Activated CD4-positive, CD25-positive, alpha-beta regulatory T cell (primary cell): Measurements from ENCODE around the gene PCNX2.
A peak's percentile ranks its signal among the peaks of the same experiment; 100 is the strongest.

Experiments used
- DNase-seq, 4 experiments: peaks; one replicate each; lab custom pipeline; 2025; lab: John Stamatoyannopoulos, UW

The PCNX2 gene, protein sequence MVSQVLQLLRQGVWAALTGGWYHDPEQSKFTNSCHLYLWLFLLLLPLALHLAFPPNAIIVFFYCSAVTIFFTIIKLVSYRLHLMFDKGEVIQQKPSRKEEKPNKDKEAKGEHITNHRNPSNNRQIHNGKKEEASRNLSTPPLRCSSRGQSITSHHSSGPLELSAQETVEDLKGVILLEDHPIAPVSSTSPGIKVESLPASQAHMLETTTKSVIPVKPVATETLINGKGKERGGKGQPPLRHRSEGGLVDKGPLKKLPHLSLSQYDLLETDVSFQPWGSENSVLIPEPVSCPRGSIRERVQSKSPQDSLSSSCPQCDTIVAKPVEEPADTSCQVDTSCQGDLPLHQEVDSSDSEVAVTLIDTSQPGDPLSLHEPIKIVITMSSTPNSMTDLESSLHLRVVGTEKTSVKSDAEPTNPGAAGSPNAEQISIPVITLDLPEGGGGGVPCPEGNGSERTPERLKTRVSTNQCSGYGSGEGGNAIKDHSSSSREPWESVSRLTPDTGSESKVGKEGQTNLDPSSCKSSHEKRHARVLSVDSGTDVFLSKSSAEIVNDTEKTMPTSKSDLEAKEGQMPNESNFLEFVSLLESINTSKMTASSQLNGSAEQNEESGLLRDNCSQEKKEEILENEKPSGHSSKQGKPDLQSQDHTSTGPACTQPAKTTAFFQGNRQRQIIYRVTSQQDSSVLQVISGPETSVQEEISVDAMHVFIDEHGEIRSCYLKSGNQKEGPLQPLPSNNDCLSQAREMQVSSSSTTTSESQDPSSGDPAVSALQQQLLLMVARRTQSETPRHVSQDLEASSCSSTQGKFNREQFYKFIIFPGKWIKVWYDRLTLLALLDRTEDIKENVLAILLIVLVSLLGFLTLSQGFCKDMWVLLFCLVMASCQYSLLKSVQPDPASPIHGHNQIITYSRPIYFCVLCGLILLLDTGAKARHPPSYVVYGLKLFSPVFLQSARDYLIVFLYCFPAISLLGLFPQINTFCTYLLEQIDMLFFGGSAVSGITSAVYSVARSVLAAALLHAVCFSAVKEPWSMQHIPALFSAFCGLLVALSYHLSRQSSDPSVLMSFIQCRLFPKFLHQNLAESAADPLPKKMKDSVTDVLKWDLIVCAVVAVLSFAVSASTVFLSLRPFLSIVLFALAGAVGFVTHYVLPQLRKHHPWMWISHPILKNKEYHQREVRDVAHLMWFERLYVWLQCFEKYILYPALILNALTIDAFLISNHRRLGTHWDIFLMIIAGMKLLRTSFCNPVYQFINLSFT (N-terminal part only)

DNA sequence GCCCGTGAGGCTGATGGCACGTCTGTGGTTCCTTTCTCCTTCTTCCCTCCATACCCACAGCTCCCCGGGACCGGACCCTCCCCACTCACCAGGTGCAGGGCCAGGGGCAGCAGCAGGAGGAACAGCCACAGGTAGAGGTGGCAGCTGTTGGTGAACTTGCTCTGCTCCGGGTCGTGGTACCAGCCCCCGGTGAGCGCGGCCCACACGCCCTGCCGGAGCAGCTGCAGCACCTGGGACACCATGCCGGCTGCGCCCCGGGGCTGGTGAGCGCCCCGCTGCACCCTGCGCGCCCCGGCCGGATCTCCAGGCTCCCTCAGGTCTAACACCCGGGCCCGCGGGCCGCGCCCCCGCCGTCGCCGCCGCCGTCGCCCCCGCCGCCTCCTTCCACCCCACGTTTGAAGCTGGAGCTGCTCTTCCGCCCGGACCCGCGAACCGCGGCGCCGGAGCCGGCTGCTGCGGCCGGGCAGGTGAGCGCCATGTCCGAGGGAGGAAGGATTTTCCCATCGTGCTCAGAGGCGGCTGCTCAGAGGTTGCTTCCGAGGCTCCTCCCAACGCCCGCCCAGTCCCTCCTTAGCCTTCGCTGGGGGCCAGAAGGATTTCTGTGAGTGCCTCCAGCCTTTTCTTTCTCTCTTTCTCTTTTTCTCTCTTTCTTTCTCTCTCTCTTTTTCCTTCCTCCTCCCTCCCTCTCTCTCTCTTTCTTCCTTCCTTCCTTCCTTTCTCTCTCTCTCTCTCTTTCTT lies at the start of gene PCNX2:
TSS of gene PCNX2 (minus strand) at position 489 of the 738 bp plus-strand sequence. CDS start at position 242, 247 bp downstream.
- DNase-seq: peak; percentile 18 to 37 (median 26)

DNA sequence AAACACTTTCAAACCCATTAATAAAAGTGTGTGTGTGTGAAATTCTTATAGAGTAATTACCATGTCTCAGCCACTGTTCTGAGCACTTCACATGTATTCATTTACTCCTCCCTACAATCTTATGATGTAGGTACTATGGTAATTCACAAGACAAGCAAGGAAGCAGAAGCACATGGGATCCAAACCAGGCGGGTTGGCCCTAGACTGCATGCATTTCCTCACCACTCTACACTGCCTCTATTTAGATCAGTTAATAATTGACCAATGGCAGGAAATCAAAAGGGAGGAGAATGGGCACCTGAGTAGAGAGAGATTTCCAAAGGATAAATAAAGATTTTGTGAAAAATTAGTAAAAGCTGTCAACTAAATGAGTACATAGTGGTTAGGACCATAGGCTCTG lies 47.7 kb upstream of the PCNX2 start:
- no peak for DNase-seq

DNA sequence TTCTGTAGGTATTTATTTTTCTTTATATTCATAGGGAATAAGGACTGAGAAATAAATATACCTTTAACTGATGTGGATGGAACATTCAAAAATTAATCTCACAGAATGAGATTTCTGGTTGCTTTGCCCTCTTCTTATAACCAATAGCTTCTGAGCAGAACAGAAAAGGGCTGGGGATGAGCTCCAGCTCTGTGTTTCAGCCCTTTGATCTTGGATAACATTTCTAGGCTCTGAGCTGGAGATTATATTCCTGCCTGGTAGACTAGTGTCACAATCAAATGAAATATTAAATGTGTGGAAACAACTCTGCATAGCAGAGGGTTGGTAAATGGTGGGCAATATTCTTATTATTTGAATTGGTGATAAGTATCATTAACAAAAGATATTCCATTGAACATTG lies 46.6 kb upstream of the PCNX2 start:
- no peak for DNase-seq

DNA sequence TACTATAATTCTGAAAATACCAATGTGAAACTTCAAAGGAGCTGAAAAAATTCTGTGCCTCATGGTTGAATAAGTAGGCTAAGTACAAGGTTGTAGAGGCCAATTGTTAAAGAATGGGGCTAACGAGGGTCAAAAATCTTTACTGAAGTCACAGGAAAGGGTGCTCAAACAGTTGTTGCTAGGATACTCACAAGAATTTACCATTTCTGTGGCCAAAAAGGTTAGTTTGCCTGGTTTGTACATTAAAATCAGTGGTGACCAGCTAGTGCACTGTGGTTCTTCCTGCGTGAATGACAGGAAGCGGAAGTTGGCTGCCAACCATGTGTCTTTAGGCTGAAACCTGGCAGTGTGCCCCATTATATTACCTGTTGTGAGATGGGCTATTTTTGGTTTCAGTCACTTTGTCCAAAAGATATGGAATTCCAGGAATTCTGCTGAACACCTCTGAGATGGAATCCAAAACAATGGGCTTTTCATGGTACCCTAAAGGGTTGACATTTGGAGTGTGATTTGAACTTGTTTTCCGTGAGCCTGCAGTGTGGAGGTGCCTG lies 45.5 kb upstream of the PCNX2 start:
- no peak for DNase-seq

DNA sequence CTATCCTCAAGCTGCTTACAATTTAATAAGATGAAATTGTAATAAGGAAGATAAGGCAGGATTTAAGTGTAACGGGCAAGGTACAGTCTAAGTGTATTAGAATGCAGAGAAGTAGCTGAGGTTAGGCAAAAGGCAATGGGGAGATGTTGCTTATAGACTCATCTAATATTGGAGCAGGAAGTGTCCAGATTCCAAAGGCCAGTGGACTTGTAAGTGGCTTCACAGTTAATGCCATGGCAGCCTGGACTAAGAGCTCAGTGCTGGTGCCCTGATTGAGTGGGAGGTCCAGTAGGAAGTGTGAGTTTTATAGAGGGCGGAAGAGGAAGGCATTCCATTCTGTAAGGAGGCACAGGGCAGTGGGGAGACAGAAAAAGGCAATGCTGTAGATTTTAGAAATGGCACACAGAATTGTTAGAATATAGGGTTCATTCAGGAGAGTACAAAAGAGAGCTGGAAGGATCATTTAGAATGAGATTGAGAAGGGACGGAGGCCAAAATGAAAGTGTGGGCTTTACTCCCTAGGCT lies 44.6 kb upstream of the PCNX2 start:
- DNase-seq: no peak

DNA sequence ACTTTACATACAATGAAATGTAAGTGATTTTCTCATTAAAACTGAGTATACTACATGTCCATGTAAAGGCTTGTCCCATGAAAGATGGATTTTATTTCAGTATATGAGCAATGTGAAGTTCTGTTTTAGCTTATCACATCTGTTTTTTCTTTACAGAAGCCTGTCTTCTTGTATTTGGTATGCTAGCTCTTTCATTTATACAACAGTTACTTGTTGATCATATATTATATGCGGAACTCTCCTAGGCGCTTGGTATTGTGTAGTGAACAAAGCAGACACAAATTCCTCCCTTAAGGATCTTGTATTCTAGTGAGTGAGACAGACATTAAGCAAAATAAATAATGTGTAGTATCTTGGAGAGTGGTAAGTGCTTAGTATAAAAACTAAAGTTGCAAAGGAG lies 42.6 kb upstream of the PCNX2 start:
- DNase-seq: no peak

DNA sequence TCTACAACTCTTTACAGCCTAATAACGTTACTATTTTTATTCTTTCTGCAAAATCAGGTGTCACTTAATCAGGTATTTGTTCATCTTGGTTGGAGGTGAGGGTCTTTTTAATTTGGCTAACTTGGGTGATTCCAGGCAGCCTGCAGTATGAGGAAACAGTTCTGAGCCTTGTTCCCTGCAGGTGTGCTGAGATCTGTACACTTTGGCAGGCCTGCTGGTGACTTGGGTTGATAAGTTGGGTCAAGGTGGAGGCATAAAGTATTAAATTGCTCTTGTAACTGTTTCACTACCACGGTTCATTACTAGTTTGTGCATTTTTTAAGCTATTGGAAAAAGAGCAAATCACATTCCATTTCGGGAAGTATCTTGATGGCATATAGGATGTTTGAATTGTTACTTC lies 42.0 kb upstream of the PCNX2 start:
- DNase-seq: no peak

DNA sequence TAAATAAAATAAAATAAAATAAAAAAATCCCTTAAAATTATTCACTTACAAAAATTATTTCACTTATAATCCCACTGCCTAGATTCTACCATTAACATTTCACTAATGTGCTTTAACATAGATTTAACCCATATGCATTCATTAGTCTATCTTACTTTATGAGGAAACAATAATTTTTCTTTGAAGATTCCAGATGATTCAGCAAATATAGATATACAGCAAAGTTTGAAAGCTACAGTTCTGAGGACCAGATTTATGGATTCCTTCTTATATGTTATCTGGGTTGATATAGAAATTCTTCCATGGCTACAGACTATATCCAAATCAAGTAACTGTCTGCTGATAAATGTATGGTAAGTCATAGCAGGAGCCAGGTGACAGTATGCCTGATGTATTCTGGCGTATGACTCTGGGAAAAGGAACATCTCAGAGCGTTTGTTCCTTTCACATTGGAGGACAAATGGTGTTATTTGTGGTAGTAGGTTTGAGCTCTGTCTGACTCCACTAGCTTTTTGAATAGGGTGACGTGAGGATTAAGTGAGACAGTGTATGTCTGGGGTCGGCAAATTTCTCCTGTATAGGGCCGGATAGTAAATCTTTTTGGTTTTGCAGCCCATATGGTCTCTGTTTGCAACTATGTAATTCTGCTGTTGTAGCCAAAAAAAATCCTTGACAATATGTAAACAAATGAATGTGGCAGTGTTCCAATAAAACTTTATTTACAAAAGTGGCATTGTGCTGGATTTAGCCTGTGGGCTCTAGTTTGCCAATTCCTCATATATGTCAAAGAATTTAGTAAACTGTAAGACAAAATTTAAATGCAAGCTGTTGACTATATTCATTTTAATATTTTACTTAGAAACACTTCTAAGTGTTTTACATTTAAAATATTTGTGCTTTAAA lies 41.3 kb upstream of the PCNX2 start:
- no peak for DNase-seq

DNA sequence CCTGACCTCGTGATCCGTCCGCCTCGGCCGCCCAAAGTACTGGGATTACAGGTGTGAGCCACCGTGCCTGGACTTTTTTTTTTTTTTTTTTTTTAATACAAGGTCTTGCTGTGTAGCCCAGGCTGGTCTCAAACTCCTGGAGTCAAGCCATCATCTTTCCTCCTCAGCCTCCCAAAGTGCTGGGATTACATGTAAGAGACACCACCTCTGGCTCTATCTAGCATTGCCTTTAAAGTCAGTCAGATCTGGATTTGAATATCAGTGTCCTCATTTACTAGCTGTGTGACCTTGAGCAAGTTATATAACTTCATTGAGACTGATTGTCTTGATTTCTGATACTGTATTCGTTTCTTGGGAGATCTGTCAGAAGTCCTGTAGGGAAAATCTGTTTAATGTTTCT lies 38.6 kb upstream of the PCNX2 start:
- no peak for DNase-seq

DNA sequence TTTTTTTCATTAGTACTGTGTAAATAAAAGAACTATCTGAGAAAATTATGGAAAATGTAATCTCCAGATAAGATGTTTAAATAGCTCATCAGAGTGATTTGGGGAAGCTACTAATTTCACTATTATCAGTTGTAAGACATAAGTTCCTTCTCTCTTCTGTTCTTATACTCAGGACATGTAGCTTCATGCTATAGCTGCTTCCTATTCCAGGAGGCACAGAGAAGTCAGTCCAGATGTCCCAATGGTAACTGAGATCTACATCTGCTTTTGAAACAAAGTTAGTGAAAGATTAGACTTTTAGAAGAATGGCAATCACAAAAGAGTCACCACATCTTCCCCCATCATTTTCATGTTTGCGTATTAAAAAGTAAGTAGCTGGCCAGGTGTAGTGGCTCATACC lies 37.6 kb upstream of the PCNX2 start:
- DNase-seq: no peak

DNA sequence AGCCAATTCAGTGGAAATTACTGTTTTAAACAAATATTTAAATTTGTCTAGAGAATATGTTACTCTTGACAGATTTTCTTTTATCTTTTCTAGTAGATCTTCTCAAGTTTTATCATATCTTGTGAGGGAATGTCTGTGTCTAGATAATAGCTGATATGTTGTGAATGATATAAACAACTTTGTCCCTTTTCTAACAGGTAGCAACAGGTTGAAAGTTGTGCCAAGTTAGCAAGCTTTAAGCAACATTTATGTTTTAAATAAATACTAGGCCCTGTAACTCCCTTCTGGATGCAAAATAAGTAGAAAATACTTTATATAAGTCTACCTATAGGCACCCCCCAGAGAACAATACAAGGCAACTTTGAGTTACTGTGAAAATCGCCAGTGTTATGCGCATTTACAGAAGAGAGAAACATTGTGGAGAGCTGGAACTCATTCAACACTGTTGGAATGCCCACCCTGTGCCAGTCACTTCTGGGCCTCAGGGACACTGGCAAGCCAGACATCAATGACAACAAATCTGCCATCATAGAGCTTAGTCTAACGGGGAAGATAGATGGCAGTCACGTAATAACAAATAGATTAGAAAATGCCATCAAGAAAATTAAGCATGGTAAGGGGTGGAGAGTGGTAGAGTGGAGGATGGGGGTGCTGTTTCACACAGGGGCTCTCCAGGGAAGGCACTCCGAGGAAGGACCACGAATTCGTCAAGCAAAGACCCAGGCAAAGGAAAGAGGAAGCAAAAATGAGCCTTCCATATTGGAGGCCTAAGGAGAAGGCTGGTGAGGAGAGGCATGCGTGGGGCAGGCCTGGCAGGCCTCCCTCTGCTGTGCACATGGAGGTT lies 36.4 kb upstream of the PCNX2 start:
- no peak for DNase-seq

DNA sequence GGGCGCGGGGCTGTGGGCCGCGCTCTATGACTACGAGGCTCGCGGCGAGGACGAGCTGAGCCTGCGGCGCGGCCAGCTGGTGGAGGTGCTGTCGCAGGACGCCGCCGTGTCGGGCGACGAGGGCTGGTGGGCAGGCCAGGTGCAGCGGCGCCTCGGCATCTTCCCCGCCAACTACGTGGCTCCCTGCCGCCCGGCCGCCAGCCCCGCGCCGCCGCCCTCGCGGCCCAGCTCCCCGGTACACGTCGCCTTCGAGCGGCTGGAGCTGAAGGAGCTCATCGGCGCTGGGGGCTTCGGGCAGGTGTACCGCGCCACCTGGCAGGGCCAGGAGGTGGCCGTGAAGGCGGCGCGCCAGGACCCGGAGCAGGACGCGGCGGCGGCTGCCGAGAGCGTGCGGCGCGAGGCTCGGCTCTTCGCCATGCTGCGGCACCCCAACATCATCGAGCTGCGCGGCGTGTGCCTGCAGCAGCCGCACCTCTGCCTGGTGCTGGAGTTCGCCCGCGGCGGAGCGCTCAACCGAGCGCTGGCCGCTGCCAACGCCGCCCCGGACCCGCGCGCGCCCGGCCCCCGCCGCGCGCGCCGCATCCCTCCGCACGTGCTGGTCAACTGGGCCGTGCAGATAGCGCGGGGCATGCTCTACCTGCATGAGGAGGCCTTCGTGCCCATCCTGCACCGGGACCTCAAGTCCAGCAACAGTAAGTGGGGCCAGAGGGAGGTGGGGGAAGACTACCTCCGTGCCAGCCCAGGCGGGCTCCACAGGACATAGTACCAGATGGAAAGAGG lies 32.8 kb upstream of the PCNX2 start:
- DNase-seq: peak in 1 of 4 experiments; percentile 6

DNA sequence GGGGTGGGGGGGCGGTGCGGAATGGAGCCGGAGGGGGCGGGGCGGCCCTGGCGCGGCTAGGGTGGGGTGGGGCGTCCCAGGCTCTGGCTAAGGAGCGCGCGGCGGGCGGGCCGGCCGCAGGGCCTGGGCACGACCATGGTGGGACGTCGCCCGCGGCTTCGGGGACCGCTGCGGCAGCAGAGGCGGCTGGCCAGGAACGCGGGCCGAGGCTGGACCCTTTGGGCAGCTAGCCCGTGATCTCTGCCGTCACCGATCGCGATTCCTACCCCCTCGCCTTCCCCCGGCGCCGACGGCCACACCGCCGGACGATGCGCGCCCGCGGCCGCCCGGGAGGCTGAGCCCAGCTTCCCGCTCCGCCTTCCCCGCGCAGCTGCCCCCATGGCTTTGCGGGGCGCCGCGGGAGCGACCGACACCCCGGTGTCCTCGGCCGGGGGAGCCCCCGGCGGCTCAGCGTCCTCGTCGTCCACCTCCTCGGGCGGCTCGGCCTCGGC lies 32.2 kb upstream of the PCNX2 start, which contains the start of gene MAP3K21:
TSS of gene MAP3K21 (plus strand) at position 74 of the 491 bp plus-strand sequence. CDS start at position 379, 305 bp downstream.
- no peak for DNase-seq

DNA sequence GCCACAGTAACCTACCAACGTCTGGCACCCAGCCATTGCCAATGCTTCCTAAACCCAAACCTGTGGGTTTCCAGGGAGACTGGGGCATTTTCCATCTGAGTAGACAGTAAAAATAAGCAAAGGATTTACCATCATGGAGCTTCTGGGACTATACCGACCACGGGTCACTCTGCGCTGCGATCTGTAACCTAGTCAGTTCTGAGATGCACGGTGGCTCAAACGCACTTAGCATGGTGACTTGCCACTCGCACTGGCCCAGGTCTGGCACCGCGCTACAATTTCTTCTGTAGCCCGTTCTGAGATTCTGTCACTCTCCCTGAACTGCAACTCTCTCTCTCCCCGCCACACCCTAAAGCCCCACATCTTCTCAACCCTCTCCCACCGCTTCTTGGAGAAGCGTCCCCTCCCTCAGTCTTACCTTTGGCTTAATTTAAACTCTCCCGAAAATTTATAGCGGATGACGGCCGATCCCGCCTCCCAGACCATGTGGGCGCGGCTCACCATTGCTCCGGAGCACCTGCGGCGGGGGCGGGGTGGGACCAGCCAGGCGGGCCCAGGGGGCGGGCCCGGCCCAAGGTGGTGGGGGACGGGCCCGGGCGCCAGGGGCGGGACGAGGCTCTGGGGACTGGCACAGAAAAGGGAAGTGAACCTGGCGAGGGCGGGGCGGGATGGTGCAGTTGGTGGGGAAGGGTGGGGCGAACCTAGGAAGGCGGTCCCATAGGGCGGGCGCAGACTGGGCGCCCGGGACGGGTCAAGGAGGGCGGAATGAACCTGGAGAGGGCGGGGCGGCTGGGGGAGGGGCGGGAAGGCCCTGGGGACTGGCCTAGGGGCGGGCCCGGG lies 31.5 kb upstream of the PCNX2 start:
- peak; percentile 61 to 70 (median 66) for DNase-seq

DNA sequence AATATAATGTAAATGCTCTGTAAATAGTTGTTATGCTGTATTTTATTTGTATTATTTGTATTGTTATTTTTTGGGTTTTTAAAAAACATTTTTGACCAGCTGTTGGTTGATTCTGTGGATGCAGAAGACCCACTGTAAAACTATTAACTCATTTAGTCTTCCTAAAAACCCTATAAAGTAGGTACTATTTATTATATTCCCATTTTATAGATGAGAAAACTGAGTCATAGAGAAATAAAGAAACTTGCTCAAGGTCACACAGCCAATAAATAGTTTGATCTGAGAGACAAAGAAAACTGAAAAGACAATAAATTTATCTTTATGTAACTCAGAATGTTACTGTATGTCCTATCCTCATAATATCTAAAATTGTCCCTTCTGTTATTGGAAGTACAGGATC lies 30.8 kb upstream of the PCNX2 start:
- no peak for DNase-seq

DNA sequence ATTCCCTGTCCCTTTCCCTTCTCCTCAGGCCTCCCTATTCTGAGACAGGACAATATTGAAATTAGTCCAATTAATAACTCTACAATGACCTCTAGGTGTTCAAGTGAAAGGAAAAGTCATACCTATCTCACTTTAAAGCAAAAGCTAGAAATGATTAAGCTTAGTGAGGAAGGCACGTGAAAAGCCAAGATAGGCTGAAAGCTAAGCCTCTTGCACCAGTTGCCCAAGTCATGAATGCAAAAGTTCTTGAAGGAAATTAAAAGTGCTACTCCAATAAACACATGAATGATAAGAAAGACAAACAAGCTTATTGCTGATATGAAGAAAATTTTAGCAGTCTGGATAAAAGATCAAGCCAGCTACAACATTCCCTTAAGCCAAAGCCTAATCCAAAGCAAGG lies 28.2 kb upstream of the PCNX2 start:
- no peak for DNase-seq

DNA sequence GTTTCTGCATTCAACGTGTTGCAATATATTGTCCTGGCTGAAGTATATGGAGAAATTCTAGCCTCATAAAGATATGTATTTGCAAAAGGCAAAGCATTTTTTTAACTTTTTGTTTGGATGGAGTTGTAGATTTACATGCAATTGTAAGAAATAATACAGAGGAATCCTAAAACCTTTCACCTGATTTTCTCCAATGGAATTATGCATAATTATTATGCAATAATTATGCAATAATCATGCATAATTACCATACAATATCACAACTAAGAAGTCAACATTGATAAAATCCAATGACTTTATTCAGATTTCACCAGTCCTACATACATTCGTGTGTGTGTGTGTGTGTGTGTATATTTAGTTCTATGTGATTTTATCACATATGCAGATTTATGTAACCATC lies 24.5 kb upstream of the PCNX2 start:
- no peak for DNase-seq
